HEK293T (cell line): ENCODE data around the gene KLHL29.

Experiments used
- ELF4 ChIP-seq: fragments of 450-650 bp; IDR thresholded peaks from 2 replicates; pipeline ENCODE4 v1.6.1; 2017; ENCODE audit warnings: antibody characterized with exemption
- FOXA1 ChIP-seq: fragments of 450-650 bp; IDR thresholded peaks from 2 replicates; pipeline ENCODE4 v1.6.1; 2016; ENCODE audit warnings: mild to moderate bottlenecking
- FOXM1 ChIP-seq: fragments of 450-650 bp; IDR thresholded peaks from 2 replicates; pipeline ENCODE4 v1.6.1; 2017; ENCODE audit warnings: mild to moderate bottlenecking, borderline replicate concordance
- LEF1 ChIP-seq: fragments of 450-650 bp; IDR thresholded peaks from 2 replicates; pipeline ENCODE4 v1.6.1; 2017; ENCODE audit warnings: mild to moderate bottlenecking, borderline replicate concordance
- SUZ12 ChIP-seq: fragments of 450-650 bp; IDR thresholded peaks from 2 replicates; pipeline ENCODE4 v1.6.1; 2016; ENCODE audit warnings: mild to moderate bottlenecking

GRCh38 chr2:23618265-23618664, 233.3 kb downstream of the KLHL29 start:
- no peak for TF ChIP-seq FOXA1
- no peak for TF ChIP-seq LEF1
- TF ChIP-seq SUZ12 = no peak
- no peak for TF ChIP-seq FOXM1
- TF ChIP-seq ELF4 = no peak
